ENCODE measurements around the gene CALHM4.
"Not testable (repeated sequence)": the region's sequence is repeated elsewhere in the genome, so short reads cannot be mapped to it uniquely, and the experiment has no call there.

The CALHM4 gene

DNA sequence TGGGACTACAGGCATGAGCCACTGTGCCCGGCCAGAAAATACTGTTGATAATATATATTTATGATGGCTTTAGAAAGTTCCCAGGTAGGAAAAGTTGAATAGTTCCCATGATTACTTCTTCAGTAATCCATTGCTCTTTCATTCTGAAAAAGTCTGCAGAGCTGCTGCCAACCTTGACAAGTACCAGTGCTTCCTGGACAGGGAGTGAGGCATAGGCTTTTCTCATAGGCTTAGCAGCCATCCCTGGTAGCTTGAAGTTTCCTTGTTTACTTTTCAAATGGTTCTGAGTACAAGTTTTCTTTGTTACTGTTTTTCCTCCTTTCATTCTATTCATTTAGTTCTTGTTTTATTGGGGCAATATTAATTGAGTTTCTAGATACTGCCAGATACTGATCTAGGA, 25.6 kb downstream of the CALHM4 start:
- no peak for DNase-seq

DNA sequence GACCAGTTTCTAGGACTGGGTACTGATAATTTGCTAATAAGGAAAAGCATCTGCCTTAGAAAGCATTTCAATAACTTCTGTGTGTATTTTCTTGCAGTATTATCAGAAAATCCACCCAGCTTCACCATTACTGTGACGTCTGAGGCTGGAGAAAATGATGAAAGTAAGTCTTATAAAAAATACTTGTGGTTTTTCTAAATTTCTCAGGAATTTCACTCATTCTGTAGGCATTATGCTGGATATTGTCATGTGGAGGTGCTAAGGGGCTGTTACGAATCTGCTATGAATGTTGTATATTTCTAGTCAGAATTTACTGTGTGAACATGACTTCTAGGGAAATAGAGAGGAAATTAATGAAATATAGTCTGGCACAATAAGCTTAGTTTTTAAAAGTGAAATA, 26.6 kb downstream of the CALHM4 start:
- DNase-seq = no peak

DNA sequence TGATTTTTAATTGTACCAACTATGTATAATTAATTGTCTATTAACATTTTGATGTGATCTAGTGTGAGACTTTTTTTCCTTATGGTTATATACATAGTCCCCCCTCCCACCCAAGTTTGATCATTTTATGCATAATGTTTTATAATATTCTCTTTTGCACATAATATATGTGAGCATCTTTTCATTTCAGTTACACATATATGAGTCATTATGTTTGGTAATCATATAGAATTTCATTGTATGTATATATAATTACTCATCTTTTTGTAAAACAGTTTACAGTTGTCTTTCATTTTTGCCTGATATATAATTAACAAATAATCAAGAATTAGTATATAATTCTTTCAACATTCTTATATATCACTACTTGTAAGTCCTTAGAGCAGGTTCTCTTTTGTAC, 32.7 kb downstream of the CALHM4 start:
- DNase-seq = no peak

GRCh38 chr6:116586738-116587137, 33.2 kb downstream of the CALHM4 start:
- no peak for DNase-seq

- DNase-seq = no peak
These were observed 41.7 kb downstream of the CALHM4 start for GRCh38 chr6:116595247-116595646.

DNA sequence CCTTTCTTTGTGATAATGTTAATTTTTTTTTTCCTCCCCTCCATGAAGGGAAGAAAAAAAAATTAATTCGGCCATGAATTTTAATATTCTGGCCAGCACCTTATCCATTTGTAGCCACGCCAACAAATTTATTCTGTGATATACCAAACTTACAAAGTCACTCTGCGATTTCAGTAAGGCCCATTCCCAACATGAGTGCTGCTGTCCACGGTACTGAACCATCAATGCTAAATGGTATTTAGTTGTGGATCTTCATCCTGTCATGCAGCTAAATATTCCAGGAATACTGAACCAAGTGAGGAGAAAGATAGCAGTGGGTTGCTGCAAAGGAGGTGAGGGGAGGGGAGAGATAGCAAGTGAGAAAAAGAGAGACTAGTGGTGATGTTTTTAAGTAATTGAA, 43.3 kb downstream of the CALHM4 start:
- no peak for DNase-seq

DNA sequence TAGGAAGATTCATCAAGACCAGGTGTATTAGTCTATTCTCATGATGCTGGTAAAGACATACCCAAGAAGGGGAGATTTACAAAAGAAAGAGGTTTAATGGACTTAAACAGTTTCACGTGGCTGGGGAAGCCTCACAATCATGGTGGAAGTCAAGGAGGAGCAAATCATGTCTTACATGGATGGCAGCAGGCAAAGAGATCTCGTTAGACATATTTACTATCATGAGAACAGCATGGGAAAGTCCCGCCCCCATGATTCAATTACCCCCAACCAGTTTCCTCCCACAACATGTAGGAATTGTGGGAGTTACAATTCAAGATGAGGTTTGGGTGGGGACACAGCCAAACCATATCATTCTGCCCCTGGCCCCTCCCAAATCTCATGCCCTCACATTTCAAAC, 50.4 kb downstream of the CALHM4 start:
- not testable (repeated sequence) for DNase-seq

DNA sequence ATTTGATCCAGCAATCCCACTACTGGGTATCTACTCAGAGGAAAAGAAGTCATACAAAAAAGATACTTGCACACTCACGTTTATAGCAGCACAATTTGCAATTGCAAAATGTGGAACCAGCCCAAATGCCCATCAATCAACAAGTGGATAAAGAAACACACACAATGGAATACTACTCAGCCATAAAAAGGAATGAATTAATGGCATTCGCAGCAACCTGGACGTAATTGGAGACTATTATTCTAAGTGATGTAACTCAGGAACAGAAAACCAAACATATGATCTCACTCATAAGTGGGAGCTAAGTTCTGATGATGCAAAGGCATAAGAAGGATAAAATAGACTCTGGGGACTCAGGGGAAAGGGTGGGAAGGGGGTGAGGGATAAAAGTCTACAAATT, 51.3 kb downstream of the CALHM4 start:
- DNase-seq = not testable (repeated sequence)

- no peak for DNase-seq
These were observed 52.4 kb downstream of the CALHM4 start for GRCh38 chr6:116605935-116606334.
